Left forelimb (tissue), 1 donor: Measurements from ENCODE around the gene CHST11.

Experiments used
- DNase-seq: peaks from one replicate; pipeline ENCODE4 v3.0.0-alpha.2; 2018; ENCODE audit warnings: low spot score

CHST11 gene

GRCh38 chr12:104654665-104655609 lies 198.2 kb downstream of the CHST11 start:
- DNase-seq = no peak

- DNase-seq = no peak
Observed at GRCh38 chr12:104656383-104656782, 199.6 kb downstream of the CHST11 start.

GRCh38 chr12:104656921-104657320 lies 200.2 kb downstream of the CHST11 start:
- no peak for DNase-seq

GRCh38 chr12:104657726-104658484 lies 201.2 kb downstream of the CHST11 start:
- DNase-seq = no peak

- DNase-seq = no peak
Observed at GRCh38 chr12:104659058-104659457, 202.3 kb downstream of the CHST11 start.

- DNase-seq = no peak
Observed at GRCh38 chr12:104662203-104662602, 205.5 kb downstream of the CHST11 start.

GRCh38 chr12:104662908-104663307 lies 206.2 kb downstream of the CHST11 start:
- no peak for DNase-seq

- DNase-seq = no peak
Observed at GRCh38 chr12:104664351-104664750, 207.6 kb downstream of the CHST11 start.

- DNase-seq = no peak
Observed at GRCh38 chr12:104665296-104665695, 208.5 kb downstream of the CHST11 start.

- DNase-seq = no peak
Observed at GRCh38 chr12:104667139-104667538, 210.4 kb downstream of the CHST11 start.

GRCh38 chr12:104668274-104668718 lies 211.5 kb downstream of the CHST11 start:
- DNase-seq = no peak

GRCh38 chr12:104669089-104669721 lies 212.5 kb downstream of the CHST11 start:
- DNase-seq = peak; percentile 79

GRCh38 chr12:104669851-104670337 lies 213.1 kb downstream of the CHST11 start:
- DNase-seq = peak; percentile 78

GRCh38 chr12:104670439-104671408 lies 214.0 kb downstream of the CHST11 start:
- no peak for DNase-seq

- DNase-seq = no peak
Observed at GRCh38 chr12:104671409-104672095, 214.8 kb downstream of the CHST11 start.

- DNase-seq = no peak
Observed at GRCh38 chr12:104672096-104672445, 215.3 kb downstream of the CHST11 start.

- no peak for DNase-seq
Observed at GRCh38 chr12:104672501-104673265, 215.9 kb downstream of the CHST11 start.

GRCh38 chr12:104673294-104673693 lies 216.5 kb downstream of the CHST11 start:
- no peak for DNase-seq

- no peak for DNase-seq
Observed at GRCh38 chr12:104673696-104674482, 217.1 kb downstream of the CHST11 start.
